Breast epithelium (tissue), 4 donors: Measurements from ENCODE around the gene ADGRG4. TPM values are rescaled to one million over a fixed set of nuclear protein-coding genes. Genes with fewer than 3 reads are reported as not detected.

ENCODE experiments used
- DNase-seq, 2 donors: peaks; one replicate each; pipeline ENCODE4 v3.0.0-alpha.2; 2019; ENCODE audit warnings: low spot score in 2 of 2
- H3K27ac ChIP-seq, 2 donors: fragments of 200-600 bp; sonication (generic) in 1 of 2; one replicate each; pipeline ENCODE4 v1.5.1; 2016 to 2019; ENCODE audit warnings: mild to moderate bottlenecking in 1 of 2
- H3K27me3 ChIP-seq, 2 donors: fragments of 200-600 bp; sonication (generic) in 1 of 2; one replicate each; pipeline versions ENCODE4 v1.5.1 to v1.6.0; 2017 to 2019; ENCODE audit warnings: control low read depth in 1 of 2, mild to moderate bottlenecking in 1 of 2
- H3K36me3 ChIP-seq: fragments of 200-600 bp; one replicate; pipeline ENCODE4 v1.5.1; 2019
- H3K4me1 ChIP-seq, 2 donors: fragments of 200-600 bp; sonication (generic); one replicate each; pipeline ENCODE4 v1.5.1; 2016 to 2019; ENCODE audit warnings: control low read depth in 1 of 2
- H3K4me3 ChIP-seq, 3 donors: fragments of 200-600 bp; sonication (generic); 1 replicate in 2 of 3; 2 replicates in 1 of 3; pipeline ENCODE4 v1.5.1; 2016 to 2019; ENCODE audit warnings: mild to moderate bottlenecking in 3 of 3, moderate library complexity in 2 of 3
- H3K9me3 ChIP-seq, 2 donors: fragments of 200-600 bp; sonication (generic) in 1 of 2; one replicate each; pipeline ENCODE4 v1.5.1; 2016 to 2019; ENCODE audit warnings: control low read depth in 1 of 2
- CTCF ChIP-seq, 3 donors: fragments of 450-650 bp; IDR thresholded peaks; one replicate each; pipeline ENCODE4 v1.5.1; 2016 to 2017; ENCODE audit warnings: antibody characterized with exemption in 3 of 3, mild to moderate bottlenecking in 3 of 3, moderate library complexity in 3 of 3
- POLR2A ChIP-seq: fragments of 450-650 bp; IDR thresholded peaks from one replicate; pipeline ENCODE4 v1.6.1; 2016; ENCODE audit warnings: antibody characterized with exemption, mild to moderate bottlenecking, moderate library complexity
- POLR2AphosphoS5 ChIP-seq, 3 donors: sonication (generic); formaldehyde crosslinking; IDR thresholded peaks; one replicate each; pipeline ENCODE4 v1.6.1; 2017; ENCODE audit warnings: antibody characterized with exemption in 3 of 3
- intact Hi-C: fragments of 100-400 bp; cut with DNase I; formaldehyde crosslinking; loops from one replicate; pipeline ENCODE4 v1.15.1; 2023; ENCODE audit warnings: low total_unique reads
- total RNA-seq, 3 donors: library from RNA; depleted of rRNA; stranded (reverse); fragments of >200 nt; gene quantifications; one replicate each; pipeline ENCODE4 v1.1.0, GENCODE V29; 2016

Gene ADGRG4
- total RNA-seq, 3 donors from 2014 or later, result under 0.01 to 0.16 (median under 0.01) TPM

GRCh38 chrX:136447968-136448367 lies 147.2 kb downstream of the ADGRG4 start:
- intact Hi-C loops, result no loop called here
- Histone ChIP-seq H3K4me3 (no peak overlapping the region), H3K9me3 (no peaks in the 10 kb centered on the region), H3K4me1 (no peaks in the 10 kb centered on the region), H3K27me3 (peaks cover 0 to 21% of the 10 kb centered on the region in 2 donors), H3K27ac (no peak overlapping the region), H3K36me3 (no peaks in the 10 kb centered on the region)
- TF ChIP-seq POLR2AphosphoS5 (IDR thresholded peaks at IDR 0.05) (no peak), POLR2A (no peak), CTCF (IDR thresholded peaks at IDR 0.05) (no peak)
- no peak for DNase-seq

DNA sequence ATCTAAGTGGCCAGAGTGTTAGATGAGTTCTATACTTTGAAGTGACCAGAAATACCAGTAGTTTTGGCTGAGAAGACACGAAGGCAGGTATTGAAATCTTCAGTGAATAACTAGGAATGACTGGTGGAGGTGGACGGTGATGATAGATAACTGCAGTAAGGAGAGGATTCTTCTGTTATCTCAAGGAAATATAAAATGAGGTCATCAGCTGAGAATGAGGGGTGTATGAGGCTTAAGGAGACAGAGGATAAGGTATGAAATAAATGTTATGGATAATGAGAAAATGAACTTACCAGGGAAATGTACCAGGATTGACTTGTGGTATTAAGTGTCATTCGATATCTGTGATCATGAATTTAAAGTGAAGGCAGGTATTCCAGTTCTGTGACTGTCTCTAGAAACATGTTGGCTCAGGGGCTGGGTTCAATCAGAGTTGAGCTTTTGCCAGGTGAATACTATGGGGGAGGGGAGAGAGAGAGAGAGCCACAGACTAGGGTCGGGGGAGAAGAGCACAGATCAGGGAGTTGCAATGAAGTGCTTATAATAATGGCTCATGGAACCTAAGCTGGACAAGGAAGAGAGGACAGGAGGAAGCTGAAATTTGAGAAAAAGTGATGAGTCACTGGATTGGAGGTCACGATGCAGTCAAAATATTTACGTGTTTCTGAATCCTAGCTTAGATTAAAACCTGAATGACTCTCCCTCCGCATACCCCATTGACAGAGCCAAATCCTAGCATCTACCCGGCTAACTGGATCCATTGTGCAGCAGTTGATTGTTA lies 149.5 kb downstream of the ADGRG4 start:
- intact Hi-C loops, result no loop called here
- no peaks in the 10 kb centered on the region for H3K9me3 ChIP-seq
- no peaks in the 10 kb centered on the region for H3K4me1 ChIP-seq
- TF ChIP-seq POLR2A (no peak), CTCF (IDR thresholded peaks at IDR 0.05) (no peak), POLR2AphosphoS5 (IDR thresholded peaks at IDR 0.05) (no peak)
- H3K27me3 ChIP-seq, result peaks cover 0 to 26% of the 10 kb centered on the region in 2 donors
- H3K27ac ChIP-seq, result no peak overlapping the region
- H3K36me3 ChIP-seq, result no peaks in the 10 kb centered on the region
- no peak for DNase-seq
- no peak overlapping the region for H3K4me3 ChIP-seq

- no peak for TF ChIP-seq CTCF (IDR thresholded peaks at IDR 0.05)
- TF ChIP-seq POLR2A, result no peak
- TF ChIP-seq POLR2AphosphoS5 (IDR thresholded peaks at IDR 0.05), result no peak
- no peak for DNase-seq
- no peaks in the 10 kb centered on the region for H3K4me1 ChIP-seq
- H3K9me3 ChIP-seq, result no peaks in the 10 kb centered on the region
- no peak overlapping the region for H3K27ac ChIP-seq
- no peaks in the 10 kb centered on the region for H3K36me3 ChIP-seq
- intact Hi-C loops, result no loop called here
- H3K27me3 ChIP-seq, result peaks cover 0 to 30% of the 10 kb centered on the region in 2 donors
- H3K4me3 ChIP-seq, result no peak overlapping the region
Observed at GRCh38 chrX:136452614-136453013, 151.9 kb downstream of the ADGRG4 start.

- Histone ChIP-seq H3K4me3 (no peak overlapping the region), H3K27me3 (peaks cover 0 to 30% of the 10 kb centered on the region in 2 donors), H3K4me1 (no peaks in the 10 kb centered on the region), H3K27ac (no peak overlapping the region), H3K9me3 (no peaks in the 10 kb centered on the region), H3K36me3 (no peaks in the 10 kb centered on the region)
- intact Hi-C loops, result no loop called here
- TF ChIP-seq POLR2A (no peak), CTCF (IDR thresholded peaks at IDR 0.05) (no peak)
- DNase-seq, result no peak
Observed at GRCh38 chrX:136453114-136453513, 152.4 kb downstream of the ADGRG4 start.

DNA sequence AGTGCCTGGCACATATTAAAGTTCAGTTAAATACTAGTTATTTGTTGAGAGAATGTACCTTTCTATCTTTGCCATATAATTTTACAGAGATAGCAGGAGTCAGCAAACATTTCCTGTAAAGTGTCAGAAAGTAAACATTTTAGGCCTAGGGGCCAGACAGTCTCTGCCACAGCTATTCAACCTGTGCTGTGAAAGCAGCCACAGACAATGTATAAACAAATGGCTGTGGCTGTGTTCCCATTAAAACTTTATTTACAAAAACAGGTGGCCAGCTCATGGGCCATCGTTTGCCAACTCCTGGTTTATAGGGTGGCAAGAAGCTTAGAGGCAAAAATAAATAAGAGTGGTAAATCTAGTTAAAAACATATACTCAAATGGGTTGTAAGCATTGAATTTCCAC lies 153.0 kb downstream of the ADGRG4 start:
- Histone ChIP-seq H3K36me3 (no peaks in the 10 kb centered on the region), H3K9me3 (no peaks in the 10 kb centered on the region), H3K27me3 (peaks cover 0 to 26% of the 10 kb centered on the region in 2 donors), H3K4me3 (no peak overlapping the region), H3K27ac (no peak overlapping the region), H3K4me1 (no peaks in the 10 kb centered on the region)
- intact Hi-C loops, result no loop called here
- no peak for DNase-seq
- no peak for TF ChIP-seq CTCF (IDR thresholded peaks at IDR 0.05)
- TF ChIP-seq POLR2A, result no peak
- TF ChIP-seq POLR2AphosphoS5 (IDR thresholded peaks at IDR 0.05), result no peak
